Smooth muscle cell of the brain vasculature (primary cell): ENCODE data around the gene SFRP2.

Experiments
- DNase-seq: peaks from one replicate; pipeline ENCODE4 v3.0.0-alpha.2; 2012; ENCODE audit warnings: low read depth, low spot score

SFRP2 gene

DNA sequence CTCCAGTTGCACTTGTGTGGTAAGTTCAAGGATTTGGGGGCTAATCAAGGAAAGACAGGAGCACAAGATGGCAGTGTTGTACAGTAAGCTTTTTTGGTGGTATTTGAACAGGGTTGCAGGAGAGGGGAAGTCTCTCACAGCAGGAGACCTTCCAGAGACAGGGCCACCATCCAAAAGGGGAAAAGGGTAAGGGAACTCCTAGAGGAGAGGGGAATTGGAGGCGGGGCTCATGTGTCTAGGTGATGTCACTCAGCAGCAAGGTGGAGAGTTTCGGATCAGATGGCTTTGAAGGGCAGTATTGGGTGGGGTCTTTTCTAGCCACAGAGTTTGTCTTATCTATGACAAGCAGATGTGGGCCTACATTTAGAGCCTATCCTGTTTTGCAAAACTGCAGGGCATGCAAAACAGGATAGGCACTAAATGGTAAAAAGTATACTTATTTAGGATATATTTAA is 15.6 kb downstream of the SFRP2 start:
- no peak for DNase-seq

- no peak for DNase-seq
These were observed 17.8 kb downstream of the SFRP2 start for GRCh38 chr4:153771046-153771445.

DNA sequence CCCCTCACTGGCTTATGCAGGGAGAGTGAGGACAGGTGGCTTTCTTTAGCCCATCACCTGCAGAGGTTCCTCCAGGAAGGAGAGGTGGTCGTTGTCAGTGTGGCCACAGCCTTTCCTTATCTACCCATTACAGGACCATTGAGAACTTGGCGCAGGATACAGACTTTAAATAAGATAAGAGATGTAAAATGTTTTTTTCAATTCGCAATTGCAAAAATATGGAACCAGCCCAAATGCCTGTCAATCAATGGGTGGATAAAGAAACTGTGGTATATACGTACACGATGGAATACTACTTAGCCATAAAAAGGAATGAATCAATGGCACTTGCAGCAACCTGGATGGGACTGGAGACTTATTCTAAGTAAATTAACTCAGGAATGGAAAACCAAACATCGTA is 22.1 kb downstream of the SFRP2 start:
- no peak for DNase-seq

GRCh38 chr4:153765894-153766293 is 23.0 kb downstream of the SFRP2 start:
- DNase-seq = no peak

GRCh38 chr4:153764601-153765368 is 24.1 kb downstream of the SFRP2 start:
- no peak for DNase-seq

GRCh38 chr4:153763404-153763803 is 25.5 kb downstream of the SFRP2 start:
- no peak for DNase-seq

GRCh38 chr4:153759407-153760316 is 29.2 kb downstream of the SFRP2 start, which contains the start of gene RNF175:
Gene RNF175, minus strand, starts transcription at chr4:153760024. Its CDS starts 162 bp downstream, at chr4:153759862.
- no peak for DNase-seq

DNA sequence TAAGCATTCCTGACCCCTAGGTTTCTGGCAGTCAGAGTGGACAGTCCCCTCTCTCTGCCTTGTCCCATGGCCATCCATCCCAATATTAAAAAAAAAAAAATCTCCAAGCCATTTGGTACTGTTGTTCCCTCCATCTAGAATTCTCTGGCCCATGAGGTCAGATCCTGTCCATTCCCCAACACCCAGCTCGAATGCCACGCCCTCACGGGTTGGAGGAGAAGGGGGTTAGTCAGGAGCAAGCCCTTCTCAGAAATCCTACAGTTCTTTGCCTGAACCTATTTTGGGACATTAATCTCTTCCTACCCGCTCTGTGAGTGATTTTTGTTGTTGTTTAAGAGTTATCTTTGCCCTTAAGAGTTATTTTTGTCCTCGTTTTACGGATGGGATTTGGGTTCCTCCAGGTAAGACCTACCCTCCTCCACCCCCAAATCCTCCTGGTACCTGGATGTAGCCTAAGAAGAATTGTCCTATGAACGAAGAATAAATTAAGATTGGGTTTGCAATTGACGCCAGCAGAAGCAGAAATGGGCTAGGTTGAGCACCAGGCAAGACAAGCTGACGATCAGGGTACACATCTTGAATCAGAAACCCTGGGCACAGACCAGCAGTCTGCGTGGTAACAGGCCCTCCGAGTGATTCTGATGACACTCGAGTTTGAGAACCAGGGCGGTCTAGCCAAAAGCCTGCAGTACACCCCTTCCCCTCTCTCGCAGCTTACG is 30.0 kb downstream of the SFRP2 start:
- no peak for DNase-seq

DNA sequence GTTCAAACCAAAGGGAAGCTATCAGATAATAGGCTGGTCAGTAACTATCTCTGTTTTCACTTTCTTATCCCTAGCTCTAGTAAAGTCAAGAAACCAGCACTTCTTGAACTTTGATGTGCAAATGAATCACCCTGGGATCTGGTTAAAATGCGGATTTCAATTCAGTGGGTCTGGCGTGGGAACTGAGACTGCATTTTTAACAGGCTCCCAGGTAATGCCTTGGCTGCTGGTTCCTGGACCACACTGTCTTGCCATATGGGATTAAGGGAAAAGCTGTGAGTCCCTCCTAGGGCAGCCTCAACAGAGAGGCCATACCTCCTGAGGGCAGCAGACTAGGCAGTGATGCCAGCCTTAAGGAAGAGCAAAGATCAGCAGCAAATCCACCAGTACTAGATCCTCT is 30.7 kb downstream of the SFRP2 start:
- DNase-seq = no peak

DNA sequence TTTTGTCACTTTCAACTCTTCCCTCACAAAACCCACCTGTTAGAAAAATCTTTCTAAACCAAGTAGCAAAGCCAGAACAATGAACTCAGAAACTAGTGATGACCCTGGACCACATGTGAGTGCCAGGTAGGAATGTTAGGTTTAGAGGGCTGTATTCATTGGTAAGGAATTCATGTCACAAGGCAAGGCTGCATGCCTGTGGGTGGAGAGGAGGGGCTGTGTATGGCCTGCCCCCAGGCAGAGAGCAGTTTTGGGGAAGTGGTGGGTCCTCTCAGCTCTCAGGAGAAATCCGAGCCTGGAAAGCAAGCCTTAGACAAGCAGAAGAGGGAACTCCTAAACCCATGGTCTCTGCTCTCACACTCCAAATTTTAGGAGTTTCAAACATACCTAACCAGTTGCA is 31.5 kb downstream of the SFRP2 start:
- no peak for DNase-seq

GRCh38 chr4:153755186-153755585 is 33.7 kb downstream of the SFRP2 start:
- DNase-seq = no peak

DNA sequence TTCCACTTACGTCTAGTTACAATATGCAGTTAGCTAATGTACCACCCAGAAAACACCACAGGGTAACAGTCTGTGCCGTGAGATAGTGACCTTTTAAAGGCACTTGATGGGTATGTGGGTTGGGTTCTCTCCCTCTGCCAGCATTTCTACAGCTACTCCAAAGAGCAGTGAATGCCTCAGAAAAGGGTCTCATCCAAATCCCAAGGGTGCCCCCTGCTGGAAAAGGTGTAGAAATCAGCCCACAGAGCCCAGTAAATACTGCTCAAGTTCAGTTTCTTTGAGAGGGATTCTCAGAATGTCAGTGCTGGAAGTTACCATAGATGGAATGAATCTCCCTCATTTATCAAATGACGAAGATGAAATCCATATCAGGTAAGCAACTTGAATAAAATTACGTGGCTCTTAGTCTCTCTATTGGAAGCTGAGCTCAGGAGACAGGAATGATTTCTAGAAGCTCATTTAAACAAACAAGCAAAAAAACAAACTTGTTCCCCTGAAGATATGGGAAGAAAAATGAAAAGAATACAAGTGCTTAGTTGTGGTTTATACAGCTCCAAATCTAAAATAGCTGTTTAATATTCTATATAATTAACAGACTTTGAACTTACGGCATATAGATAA is 38.6 kb downstream of the SFRP2 start:
- DNase-seq = peak; percentile 72

DNA sequence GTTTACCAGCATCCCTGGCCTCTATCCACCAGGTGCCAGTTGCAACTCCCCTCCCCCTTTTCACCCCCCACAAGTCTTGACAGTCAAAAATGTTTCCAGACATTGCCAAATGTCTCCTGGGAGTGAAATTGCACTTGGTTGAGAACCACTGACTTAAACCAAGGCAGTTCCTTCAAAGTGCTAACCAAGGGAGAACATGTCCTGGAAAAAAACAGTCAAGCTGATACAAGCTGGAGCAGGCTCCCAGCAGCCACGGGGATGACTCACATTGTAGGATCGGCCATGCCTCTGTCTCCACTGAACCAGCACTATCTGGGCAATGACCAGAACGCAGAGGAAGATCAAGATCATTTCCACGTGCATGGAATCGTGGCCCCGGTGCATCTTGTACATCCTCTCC is 40.5 kb downstream of the SFRP2 start:
- peak; percentile 24 for DNase-seq

DNA sequence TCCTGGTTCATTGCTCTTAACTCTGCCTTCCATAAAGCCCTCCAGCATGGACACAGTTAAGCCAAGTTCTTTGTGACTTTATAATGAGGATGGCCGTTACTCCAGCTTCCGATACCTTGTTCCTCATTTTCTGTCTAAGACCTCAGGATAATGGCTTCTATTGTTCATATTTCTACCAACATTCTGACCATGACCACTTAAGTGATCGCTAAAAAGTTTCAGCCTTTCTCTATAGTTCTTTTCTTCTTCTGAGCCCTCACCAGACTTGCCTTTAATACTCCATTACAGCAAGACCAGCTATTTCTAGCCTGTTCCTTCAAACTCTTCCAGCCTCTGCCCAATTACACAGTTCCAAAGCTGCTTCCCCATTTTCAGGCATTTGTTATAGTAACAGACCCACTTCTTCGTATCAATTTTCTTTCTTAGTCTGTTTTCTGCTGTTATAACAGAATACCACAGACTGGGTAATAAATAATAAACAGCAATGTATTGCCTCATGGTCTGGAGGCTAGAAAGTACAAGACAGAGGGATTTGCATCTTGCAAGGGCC is 41.4 kb downstream of the SFRP2 start:
- no peak for DNase-seq

GRCh38 chr4:153745651-153746050 is 43.2 kb downstream of the SFRP2 start:
- DNase-seq = no peak

- no peak for DNase-seq
These were observed 47.3 kb downstream of the SFRP2 start for GRCh38 chr4:153741541-153741940.

DNA sequence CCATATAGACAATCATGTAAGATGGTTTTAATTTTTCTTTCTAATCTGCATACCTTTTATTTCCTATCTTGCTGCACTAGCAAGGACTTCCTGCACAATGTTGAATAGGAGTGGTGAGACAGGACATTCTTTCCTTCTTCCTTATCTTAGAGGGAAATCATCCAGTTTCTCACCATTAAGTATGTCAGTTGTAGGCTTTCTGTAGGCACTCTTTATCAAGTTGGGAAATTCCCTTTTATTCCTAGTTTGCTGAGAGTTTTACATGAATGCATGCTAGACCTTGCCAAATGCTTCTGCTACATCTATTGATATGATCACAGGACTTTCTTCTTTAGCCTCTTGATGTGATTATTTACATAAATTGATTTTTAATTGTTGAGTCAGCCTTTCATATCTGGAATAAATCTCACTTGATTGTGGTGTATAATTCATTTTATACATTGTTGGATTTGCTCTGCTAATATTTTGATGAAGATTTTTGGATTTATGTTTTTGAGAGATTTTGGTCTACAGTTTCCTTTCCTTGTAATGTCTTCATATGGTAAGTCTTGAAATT is 52.9 kb downstream of the SFRP2 start:
- no peak for DNase-seq

GRCh38 chr4:153733751-153734448 is 55.0 kb downstream of the SFRP2 start:
- DNase-seq = no peak

GRCh38 chr4:153731239-153731638 is 57.6 kb downstream of the SFRP2 start:
- DNase-seq = peak; percentile 50
